NOMO-1 (cell line): ENCODE data around the gene THOC7.

Experiments
- DNase-seq, 2 experiments: peaks; one replicate each; lab custom pipeline; 2025; ENCODE audit not compliant: unreplicated experiment in 2 of 2; lab: John Stamatoyannopoulos, UW

THOC7 gene

DNA sequence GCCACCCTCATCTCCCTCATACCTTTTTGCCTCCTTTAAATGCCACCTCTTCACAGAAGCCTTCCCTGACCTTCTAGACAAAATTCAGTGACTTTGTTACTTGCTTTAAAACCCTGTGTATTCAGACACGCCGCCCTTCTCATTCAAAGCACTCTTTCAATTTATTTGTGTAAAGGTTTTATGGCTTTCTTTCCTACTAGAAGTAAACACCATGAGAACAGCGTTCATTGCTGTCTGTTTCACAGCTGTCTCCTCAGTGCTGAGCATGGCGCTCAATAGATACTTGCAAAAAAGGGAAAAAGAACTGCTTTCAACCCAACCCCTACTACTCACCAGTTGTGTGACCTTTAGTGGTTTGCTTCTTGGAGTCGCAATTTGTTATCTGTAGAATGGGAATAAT lies 17.0 kb upstream of the THOC7 start:
- DNase-seq: no peak

DNA sequence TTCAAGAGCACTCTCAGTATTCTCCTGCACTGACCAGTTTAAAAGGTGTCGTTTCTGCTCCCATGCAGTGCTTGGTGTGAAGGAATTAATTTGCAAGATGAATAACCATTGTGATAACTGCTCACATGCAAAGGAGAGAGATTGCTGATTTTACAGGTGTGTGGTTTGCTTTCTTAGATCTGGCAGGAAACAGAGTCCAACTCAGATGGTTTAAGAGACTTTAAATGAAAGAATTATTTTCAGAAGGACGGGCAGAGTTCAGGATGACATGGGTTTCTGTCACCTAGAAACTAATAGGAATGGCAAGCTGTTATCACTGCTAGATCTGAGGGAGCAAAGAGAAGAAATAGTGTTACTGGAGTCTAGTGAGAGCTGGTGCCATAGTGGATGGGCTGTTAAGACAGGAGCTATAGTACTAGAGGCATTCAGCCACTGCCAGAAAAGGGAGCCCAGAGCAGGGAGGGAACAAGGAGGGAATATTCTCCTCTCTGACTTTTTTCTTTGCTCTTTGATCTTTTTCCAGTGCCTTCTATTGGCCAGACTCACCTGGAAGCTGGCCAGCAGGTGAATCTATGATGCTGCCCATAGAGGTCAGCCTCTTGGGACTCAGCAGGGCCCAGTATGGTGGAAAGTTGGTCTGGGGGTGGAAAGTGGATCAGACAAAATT lies 14.9 kb upstream of the THOC7 start:
- no peak for DNase-seq

DNA sequence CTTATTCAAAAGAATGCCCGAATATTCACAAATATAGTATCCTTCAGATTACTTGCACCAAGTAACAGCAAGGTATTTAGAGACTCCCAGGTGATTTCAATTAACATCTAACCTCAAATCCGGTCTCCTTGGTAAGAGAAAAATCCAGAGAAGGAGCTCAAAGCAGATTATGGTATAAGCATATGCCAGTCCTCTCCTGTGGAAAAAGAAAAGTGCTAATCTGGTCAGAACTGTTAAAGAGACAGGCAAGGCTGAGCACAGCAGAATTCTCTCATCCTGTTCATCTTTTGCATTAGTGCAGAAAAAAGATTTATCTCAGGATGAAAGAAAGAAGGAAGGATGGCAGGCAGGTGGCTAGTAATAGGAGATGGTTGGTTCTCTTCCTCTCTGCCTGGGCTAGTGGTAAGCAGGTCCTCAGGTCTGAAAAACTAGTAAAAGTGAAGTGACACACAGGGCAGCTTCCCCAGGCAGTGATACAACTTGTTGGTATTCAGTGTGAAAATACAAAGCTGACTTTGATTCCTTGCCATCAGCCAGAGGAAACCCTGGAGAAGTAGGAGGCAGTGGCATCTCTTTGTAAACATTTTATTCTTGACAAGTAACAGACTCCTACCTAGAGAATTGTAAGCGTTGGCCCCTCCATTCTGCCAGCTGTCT lies 14.3 kb upstream of the THOC7 start:
- DNase-seq: no peak

DNA sequence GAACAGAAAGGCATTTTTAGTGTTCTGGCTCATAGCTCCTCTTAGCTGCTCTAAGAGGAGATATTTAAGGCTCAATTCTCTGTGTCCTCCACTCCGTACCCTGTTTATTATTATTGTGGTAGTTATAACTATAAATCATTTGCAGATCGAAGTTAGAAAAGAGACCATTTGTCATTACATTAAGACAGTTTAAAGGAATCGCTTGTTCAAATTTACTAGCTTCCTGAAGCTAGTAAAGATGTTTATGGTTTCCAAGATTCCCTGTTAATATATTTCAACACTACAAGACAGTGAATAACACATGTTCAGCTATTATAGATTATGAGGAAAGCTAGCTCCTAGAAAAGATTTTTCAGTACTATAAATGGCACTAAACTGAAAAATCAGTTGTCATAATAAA lies 12.7 kb upstream of the THOC7 start:
- no peak for DNase-seq

DNA sequence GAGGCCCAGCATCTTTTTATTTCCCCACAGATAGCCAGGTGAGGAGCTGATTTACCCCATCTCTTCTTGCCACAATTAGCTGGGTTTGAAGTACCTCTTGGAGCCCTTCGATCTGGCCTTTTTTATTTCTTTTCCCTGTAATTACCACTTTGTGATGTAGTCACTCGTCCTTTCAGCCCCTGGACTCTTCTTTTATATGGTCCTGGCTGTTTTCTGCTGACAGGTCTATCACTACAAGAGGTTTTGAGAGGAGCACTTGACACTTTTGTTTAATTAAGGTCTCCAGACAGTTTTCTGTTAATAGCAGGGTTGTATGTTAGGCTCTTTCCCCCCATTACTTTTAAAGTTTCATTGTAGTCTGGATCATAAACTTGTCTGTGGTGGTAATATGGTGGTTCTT lies 11.9 kb upstream of the THOC7 start:
- no peak for DNase-seq

DNA sequence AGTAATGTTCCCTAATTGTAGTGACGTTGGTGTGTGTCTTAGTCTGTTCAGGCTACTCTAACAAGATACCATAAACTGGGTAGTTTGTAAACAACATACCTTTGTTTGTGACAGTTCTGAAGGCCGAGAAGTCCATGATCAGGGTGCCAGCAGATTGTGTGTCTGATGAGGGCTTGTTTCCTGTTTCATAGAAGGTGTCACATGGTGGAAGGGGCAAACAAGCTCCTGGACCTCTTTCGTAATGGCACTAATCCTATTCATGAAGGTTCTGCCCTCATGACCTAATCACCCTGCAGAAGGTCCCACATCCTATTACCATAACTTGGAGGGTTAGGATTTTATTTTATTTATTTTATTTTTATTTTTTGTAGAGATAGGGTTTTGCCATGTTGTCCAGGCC lies 11.2 kb upstream of the THOC7 start:
- DNase-seq: peak in 1 of 2 experiments; percentile 49

DNA sequence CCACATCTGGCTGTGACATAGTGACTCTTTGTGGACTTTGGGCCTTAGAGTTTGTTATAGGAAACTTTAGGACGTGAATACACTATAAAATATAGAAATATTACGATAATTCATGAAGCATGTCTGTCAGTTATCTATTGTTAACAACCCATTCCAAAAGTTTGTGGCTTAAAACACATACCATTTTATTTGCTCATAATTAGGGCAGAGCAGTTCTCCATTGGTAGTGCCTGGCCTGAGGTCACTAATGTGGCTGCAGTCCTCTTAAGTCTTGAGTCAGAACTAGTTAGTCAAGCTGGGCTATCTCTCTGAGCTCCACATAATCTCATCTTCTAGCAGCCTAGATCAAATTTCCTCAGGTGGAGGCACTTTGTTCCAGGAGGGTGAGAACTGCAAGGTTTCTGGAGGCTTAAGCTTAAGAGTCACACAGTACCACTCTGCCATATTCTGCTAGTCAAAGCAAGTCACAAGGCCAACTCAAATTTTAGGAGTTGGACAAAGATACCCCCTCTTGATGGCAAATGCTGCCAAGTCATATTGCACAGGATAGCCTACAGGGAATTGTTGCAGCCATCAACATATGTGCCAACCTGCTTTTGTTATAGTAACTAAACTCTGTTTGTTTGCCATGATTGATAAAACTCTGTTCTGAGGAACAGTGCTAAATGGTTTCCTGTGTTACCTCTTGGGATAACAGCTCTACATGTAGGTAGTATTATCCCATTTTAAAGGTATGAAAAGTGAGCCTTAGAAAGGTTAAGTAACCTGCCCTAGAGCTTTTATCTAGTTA lies 8.7 kb upstream of the THOC7 start:
- DNase-seq: no peak

DNA sequence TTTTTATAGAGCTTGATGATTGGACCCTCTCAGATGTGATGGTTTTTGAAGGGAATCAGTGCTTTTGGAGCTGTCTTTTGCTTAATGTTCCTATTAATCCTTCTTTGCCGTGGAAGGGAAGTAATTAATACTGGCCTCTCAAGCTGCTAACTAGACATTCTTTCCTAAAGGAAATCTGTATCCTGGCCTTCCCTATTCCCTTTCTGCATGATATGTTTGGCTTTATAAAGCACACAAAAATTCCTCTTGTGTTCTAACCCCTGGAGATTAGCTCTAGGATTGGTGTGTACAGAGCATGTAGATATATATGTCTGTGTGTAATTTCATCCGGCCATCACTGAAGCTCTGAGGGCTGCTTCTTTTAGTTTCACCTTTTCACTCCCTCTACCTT lies 7.0 kb upstream of the THOC7 start:
- no peak for DNase-seq

DNA sequence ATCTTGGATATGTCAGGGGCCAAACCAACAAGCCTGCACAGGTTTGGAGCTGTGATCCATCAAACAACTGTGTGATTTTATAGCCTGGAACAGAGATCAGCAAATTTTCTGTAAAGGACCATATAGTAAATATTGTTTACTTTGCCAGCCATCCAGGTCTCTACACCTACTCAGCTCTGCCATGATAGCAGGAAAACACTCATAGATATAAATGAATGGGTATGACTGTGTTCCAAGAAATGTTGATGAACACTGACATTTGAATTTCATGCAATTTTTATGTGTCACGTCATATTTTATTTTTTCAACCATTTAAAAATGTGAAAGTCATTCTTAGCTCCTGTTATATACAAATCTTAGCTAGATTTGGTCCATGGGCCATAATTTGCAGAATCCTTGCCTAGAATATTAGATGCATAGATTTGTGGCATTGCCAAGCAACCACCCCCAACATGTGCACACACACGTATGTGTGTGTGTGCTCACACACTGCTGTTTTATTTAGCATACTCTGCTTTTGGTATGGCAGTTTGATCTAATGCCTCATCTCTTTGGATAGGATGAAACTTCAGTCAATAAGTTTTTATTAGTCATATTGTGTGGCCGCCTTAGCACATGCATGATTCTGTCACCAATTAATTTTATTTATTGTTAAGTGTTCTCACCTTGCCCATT lies 6.5 kb upstream of the THOC7 start:
- no peak for DNase-seq

DNA sequence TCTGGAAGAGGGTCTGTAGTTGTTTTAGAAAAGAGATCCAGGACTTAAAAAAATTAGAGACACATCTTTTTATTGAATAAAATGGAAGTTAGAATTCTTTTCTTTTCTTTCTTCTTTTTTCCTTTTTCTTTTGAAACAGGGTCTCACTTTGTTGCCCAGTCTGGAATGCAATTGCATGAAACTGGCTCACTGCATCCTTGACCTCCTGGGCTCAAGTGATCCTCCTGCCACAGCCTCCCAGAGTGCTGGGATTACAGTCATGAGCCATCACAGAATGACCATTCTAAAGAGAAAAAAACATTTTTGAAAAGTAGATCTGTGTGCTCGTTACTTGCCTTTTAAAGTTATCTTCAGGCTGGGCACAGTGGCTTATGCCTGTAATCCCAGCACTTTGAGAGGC lies 3.6 kb upstream of the THOC7 start:
- DNase-seq: no peak

DNA sequence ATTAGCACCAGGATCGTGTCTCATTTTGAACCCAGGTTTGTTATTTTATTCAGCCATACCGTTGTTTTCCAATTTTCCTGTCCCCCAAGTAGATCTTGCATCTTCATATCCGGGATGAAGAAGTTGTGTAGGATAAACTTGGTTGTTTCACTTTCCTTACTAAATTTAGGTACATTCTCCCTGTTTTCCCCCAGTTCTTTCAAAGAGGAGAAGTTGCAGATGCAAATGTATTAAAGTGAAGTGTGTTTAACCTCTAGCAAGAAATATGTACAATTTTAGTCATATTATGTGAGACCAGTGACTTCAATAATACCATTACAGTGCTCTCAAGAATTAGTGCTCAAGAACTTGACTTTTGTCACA lies 1.3 kb upstream of the THOC7 start:
- no peak for DNase-seq

DNA sequence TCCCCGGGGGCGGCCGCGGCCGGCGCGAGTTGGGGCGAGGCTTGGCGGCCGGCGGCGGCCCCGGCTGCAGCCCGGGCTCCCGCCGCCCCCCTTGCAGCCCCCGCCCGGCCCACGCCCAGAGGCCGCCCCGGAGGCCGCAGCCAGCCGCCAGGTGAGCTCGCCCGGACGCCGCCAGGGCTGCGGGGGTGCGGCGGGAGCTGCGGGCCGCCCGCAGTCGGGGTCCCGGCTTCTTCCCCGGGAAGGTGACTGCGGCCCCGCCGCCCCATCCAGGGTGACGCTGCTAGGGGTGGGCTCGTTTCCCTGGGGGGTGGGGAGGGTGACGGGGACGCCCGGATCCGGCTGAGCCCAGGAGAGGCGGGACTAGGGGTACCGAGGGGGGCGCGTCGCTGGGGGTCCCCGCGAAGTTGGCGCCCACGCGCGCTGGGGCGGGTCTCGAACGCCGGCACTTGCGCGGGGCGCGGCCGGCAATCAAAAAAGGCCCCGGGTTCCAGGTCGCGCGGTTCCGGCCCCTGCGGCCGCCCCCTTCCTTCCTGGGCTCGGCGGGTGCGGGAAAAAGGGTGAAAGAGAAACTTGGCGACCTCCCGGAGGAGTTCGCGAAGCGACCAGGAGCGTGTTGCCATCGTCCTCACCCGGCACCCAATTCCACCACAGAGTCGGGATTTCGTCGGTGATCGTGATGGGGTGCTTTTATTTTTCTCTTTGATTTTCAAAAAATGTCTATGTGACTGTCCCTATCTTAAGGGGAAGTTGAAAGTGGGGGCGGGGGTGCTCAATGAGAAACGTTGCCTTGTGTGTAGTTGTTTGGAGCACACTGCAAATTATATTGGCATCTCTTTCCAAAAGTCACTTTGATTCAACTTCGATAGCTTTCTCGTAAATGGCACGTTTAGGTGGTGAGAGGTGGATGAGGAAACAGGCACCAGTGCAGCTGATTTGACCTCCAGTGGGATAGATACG lies 681 bp upstream of the THOC7 start:
- peak; percentile 11 to 15 for DNase-seq

DNA sequence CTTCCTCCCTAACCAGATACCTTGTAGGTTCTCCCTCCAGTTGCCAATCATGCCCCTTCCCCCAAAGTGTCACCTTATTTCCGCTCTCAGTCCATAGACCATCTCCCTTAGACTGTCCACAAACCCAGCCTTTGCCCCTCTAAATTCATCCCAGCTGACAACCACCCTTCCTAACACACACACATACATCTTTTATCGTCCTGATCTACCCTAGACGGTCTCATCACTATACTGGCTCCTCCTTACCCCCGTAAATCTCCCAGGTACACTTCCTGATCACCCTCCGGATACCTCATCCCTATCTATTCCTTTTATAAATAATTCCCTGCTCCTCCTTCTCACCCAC lies 828 bp downstream of the THOC7 start:
- no peak for DNase-seq

DNA sequence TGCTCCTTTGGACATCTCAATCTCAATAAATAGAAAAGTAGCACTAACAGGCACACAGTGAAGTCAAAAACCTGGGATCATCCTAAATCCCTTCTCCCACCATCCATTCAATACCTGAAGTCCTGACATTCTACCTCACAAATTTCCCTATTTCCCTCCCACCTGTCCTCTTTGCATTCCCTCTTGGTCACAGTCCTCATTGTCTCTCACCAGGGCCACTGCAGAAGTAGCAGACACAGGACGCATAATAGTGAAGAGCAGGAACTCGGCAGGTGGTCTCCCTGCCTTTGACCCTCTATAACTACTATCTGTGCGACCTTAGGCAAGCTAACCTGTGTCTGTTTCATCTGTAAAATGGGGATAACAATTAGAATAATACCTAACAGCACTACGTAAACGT lies 2.3 kb downstream of the THOC7 start:
- no peak for DNase-seq

DNA sequence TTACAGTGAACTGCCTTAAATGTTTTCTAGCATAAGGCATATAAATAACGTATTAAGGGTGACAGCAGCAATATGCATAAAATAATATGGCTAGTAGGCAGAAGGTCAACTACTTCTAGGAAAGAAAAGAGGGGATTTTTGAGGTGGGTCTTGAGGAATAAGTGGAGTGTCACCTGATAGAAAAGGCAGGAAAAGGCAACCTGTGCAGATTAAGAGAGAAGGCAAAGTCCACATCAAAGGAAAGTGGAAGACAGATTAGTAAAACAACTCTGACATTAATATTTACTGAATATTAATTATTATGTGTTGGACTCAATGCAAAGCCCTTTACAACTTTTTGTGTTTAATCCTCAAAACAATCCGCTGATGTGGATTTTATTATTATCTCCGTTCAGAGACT lies 2.8 kb downstream of the THOC7 start:
- DNase-seq: no peak

DNA sequence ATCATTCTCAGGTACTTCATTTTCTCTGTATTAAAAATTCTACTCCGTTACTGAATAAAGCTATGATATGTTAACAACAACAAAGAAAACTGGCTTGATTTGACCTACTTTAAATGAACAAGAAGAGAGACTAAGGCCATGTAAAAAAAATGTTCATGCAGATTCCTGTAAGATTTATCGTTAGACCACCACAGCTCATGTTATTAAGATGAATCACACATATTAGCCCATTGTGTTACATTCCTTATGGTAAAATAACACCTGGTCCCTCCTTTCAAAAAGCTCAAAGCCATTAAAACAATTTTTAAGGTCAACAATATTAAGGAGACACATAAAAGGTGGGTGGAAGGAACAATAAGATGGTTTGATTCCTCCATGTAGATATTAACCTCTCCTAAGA lies 6.3 kb downstream of the THOC7 start:
- DNase-seq: no peak

DNA sequence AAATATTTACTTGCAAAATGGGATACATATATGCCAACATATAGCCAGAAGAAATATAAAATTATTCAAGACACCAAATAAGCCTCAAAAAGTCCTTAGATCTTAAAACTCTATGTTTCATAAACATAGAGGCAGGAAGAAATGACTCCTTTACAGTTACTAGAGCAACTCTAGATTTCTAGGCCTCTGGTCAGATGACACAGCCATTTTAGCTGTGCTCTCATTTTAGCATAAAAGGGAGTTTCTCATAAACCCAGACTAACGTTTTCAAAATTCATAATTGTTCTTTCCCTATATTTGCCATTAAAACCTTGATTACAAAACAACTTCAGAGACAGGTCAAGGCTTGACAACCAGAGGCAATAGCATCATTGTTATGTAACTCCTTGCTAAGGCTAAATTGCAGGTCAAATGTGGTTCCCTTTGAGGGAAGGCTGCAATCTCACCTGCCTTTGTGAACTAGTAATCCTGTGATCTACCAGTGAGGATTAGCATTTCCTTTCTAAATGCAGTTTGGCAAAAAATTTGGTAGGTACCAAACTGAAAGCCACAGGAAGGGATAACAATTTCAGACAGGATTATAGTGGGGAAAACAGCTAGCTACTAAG lies 8.2 kb downstream of the THOC7 start:
- DNase-seq: peak; percentile 50 to 57

DNA sequence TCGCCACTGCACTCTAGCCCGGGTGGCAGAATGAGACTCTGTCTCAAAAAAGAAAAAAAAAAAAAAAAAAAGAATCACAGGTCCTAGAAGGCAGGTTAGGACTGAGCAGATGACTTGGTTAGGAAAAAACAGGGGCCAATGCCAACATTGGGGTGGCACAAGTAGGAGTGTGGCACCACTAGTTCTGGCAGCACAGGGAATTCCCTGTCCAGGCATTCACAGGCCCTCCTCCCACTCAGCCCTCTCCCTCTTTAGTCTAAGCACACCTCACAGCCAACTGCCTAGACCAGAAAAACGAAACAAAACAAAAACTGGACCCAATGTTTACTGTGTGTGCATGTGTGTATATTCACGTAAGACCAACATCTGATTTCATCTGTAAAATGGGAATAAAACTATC lies 10.5 kb downstream of the THOC7 start:
- DNase-seq: no peak

DNA sequence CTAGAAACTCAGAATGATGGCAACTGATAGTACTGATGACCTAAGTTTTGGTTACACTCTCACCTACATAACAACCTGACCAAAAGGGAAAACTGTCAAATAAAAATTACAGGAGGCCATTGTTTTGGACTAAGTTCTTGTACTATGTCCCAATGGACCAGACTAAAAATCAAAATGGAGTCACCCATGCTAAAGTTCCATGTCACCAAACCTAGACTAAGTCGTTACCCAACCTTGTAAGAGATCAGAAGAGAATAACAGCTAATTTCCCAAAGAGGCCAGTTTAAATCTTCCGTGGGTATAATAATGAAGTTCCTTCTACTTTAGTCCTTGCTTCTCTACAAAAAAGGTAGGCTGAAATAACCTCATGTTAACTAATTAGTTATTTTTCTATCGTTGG lies 12.3 kb downstream of the THOC7 start:
- DNase-seq: no peak

DNA sequence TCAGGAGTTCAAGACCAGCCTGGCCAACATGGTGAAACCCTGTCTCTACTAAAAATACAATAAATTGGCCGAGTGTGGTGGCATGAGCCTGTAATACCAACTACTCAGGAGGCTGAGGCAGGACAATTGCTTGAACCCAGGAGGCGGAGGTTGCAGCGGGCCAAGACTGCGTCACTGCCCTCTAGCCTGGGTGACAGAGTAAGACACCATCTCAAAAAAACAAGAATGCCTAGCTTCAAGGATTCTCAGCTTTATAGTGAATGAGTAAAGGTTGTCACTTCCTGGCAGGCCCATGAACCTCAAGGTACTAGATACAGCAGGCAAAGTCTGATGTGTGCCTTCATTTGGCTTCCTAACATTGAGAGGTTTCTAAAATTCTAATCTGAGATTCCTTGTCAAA lies 14.4 kb downstream of the THOC7 start:
- DNase-seq: no peak
